Measurements from ENCODE around the gene C11orf21.

GRCh38 chr11:2314136-2314524 is 12.4 kb upstream of the C11orf21 start:
- TF ChIP-seq CTCF (IDR thresholded peaks at IDR 0.05; ENCODE audit: poor library complexity) (no peak), EZH2 (IDR thresholded peaks at IDR 0.05; ENCODE audit: borderline replicate concordance) (no peak), EZH2phosphoT487 (IDR thresholded peaks at IDR 0.05; ENCODE audit: low read depth, severe bottlenecking, unreplicated experiment) (no peak)

Measured in hepatocyte (in vitro differentiated cells).